ENCODE results near the gene UBE2E2. TPM values are rescaled to one million over a fixed set of nuclear protein-coding genes. Genes with fewer than 3 reads are reported as not detected.
"Not testable (repeated sequence)": the region's sequence is repeated elsewhere in the genome, so short reads cannot be mapped to it uniquely, and the experiment has no call there.

The UBE2E2 gene
- total RNA-seq, 1 donor from 2014 or later: 58.1 TPM

DNA sequence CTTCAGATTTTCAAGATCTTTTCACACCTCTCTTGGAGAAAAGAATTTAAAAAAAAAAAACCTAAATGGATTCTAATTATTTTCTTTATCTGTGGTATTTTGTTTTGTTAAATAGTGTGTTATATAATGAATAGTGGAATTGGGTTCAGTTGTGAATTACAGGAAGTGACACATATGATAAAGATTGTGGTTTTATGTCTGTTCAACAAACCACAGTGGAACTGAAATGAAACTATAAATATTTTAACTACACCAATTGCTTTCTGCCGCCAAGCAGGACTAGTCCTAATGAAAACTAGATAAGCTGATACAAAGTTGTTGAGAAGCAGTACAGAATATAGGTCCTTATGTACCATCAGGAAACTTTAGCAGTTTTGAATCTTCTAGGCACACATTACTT lies 121.6 kb downstream of the UBE2E2 start:
- DNase-seq (ENCODE audit: low read depth): no peak

DNA sequence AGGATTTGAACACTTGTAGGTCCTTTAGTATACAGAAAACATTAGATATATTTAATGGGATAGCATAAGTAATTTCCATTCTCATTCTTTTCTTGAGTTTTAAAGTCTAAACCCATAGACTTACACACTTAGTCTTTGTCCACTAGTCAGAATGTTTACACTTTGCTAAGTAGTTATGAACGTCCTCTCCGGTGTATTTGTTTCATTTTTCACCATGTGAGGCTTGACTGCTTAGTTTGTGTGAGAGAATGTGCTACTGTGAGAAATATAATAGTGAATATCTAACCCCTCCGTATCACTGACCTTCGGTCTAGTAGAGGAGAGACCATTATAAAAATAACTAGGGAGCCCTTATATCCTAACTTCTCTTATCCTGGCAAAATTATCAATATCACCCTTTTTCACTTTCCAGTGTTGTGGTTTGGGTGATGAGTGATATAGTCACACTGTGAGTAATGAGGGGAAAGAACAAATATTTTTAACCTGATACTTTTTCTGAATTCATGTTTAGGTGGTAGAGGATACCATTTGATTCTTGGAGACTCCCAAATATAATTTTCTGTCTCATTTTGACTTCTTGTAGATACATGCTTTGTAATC lies 122.4 kb downstream of the UBE2E2 start:
- DNase-seq (ENCODE audit: low read depth): no peak

DNA sequence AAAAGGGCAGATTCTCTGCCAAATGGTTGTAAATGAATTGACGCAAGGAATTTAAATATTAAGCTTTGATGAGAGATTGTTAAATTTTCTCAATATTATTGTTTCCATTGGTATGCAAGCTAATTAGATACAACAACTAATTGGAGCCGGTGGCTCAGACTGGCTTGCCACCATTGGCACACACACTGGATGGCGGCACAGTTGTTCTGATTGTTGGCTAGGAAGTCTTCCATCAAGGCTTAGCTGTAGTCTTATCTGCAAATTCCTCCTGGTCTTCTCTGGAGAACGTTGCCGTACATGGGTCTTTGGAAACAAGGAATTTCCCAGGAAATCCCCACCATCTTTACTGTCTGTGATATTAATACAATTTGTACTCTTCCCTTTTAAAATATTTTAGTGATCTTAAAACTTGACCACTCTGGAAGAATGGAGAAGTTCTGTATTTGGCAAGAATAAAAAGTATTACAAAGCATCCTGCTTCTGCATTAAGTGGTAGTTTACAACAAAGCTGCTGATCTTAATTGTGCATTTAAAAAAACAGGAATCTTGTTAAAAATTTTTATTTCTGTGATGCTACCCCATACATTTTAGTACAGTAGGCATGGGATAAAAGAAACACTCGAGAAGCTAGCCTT lies 126.5 kb downstream of the UBE2E2 start:
- no peak for DNase-seq (ENCODE audit: low read depth)

DNA sequence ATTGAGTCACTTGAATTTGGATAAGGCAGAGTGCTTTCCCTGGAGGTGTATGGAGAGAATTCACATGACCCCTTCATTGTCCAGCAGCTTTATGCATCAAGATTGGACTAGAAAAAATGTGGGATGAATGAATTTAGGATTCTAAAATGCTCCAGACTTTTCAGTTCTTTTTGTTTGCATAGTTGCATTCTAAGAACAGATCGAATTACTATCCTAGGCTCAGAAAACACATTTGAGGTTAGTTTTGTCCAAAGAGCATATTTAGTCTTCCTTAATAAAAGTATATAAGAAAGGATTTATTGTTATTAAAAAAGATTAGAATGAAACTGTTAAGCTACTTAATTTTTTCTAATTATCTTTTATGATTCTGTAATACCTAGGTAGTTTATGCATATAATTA lies 127.4 kb downstream of the UBE2E2 start:
- no peak for DNase-seq (ENCODE audit: low read depth)

DNA sequence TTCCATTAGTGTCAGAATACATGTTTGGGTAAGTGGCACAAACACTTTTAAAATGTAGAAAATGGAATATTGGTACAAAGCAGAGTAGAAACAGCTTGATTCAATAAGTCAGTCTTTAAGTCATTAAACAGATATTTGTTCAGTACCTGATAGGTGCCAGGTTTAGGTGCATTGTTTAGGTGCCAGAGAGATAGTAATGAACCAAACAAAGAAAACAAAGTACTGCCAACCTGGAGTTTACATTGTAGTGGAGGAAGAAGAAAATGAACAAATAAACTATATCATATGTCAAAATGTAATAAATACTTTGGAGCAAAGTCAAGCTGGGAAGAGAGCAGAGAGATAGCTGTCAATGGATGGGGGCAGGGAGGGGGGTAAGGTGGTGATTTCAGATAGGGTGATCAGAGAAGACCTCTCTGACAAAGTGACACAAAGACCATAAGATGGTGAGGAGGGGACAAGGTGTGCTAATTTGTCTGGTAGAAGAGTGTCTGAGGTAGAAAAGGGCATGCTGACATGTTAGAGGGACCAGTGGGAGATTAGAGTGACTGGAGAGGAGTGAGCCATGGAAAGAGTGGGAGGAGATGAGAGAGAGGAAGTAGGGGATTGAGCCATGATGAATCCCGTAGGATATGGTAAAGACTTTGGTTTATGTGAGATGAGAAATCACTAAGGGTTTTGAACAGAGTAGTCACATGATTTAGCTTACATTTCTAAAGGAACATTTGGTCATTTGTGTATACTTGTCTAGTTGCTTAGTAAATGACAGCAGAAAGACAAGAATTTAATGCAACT lies 128.2 kb downstream of the UBE2E2 start:
- no peak for DNase-seq (ENCODE audit: low read depth)

DNA sequence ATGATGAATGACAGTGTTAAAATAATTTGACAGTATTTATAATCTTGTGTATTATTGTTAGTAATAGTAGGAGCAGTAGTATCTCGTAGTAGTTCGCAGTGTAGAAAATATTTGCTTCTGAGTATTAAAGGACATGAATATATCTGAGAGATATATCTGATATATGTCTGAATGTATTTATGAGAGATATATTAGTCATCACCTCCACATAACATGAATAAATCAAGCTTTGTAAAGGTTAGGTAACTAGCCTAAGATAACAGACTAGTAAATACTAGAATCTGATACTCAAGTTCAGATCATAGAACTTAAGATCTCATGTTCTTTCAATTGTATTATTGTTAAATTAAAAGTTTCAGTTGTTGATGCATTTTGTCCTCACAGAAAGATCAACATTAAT lies 130.5 kb downstream of the UBE2E2 start:
- no peak for DNase-seq (ENCODE audit: low read depth)

DNA sequence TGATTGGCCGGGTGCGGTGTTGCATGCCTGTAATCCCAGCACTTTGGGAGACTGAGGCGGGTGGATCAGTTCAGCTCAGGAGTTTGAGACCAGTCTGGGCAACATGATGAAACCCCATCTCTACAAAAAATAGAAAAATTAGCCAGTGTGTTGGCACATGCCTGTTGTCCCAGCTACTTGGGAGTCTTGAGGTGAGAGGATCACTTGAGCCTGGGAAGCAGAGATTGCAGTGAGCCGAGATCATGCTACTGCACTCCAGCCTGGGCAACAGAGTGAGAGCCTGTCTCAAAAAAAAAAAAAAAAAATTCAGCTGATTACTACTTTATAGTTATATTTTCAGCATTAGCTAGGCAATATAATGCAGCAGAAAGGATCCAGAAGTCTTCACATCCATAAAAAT lies 133.7 kb downstream of the UBE2E2 start:
- peak; percentile 62 for DNase-seq (ENCODE audit: low read depth)

DNA sequence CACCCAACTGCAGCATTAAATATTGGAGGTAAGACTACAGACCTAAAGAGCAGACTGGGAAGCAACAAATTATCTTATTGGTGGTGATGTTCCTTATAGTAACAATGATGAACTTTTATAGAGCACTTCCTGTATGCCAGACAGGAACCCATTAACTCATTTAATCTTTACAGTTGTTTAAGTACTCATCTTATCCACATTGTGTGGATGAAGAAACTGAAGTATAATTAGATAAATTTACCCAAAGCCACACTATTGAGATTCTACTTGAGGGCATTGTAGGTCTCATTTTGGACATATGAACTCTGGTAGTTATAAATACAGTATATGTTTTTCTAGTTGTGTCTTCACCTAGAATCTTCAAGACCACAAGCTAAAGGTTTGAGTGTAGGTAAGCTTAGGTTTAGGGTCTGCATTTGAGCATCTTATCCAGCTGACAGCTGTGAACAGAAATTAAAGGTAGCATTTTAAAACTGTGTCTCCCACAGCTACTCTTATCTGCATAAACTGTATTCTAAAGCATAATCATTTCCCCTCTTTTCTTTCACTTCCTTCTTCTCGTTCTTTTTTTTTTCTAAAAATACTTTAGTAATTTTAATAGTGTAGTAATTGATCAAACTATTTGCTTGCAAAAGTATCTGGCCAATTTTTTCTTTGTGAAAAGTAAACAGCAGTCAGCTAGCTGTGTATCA lies 138.2 kb downstream of the UBE2E2 start:
- DNase-seq (ENCODE audit: low read depth): no peak

DNA sequence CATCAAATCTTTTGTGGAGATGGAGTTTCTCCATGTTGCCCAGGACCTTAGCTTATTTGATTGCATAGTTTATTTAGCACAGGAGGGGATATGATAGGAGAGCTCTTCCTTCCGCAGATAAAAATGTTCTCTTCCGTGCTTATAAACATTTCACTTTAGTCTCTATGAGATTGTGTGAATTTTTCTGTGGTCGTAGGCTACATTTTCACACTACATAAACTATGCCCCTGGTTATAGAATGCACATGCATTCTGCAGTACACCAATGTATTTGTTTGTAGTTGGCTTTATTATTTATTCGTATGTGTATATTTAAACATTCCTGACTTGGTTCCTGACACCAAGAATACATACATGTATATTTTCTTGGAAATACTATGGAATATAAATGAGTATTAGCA lies 139.2 kb downstream of the UBE2E2 start:
- no peak for DNase-seq (ENCODE audit: low read depth)

DNA sequence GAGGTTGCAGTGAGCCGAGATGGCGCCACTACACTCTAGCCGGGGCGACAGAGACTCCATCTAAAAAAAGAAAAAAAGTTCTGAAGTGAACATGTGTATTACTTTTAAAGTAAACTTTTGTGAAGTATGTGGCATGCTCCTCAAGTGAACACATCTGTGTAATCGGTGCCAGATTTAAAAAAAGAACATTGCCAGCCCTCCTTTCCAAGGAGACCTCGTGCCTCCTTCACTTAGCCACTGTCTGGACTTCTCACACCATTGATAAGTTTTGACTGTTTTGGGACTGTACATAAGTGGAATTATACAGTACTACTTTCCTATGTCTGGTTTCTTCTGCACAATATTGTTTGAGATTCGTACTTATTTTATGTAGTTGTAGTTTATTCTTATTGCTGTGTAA lies 140.4 kb downstream of the UBE2E2 start:
- no peak for DNase-seq (ENCODE audit: low read depth)

DNA sequence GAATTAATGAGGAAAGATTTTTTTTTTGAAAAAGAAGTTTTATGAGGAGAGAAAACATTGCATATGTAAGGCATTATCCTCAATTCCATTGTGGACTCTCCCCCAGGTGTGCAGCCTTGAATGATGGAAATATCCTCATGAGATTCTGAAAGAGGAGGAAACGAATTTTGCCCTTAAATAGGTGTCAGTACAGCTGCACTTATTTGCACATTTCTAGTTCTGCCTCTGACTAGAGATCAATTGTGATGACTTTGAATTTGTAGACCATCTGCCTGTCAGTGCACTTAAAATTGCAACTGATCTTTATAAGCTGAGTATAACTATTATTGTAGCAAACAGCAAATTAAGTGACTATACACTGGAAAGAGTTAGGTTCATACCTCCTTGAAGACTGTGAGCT lies 141.8 kb downstream of the UBE2E2 start:
- no peak for DNase-seq (ENCODE audit: low read depth)

DNA sequence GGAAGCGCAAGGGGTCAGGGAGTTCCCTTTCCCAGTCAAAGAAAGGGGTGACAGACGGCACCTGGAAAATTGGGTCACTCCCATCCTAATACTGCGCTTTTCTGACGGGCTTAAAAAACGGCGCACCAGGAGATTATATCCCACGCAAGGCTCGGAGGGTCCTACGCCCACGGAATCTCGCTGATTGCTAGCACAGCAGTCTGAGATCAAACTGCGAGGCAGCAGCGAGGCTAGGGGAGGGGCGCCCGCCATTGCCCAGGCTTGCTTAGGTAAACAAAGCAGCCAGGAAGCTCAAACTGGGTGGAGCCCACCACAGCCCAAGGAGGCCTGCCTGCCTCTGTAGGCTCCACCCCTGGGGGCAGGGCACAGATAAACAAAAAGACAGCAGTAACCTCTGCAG lies 146.3 kb downstream of the UBE2E2 start:
- not testable (repeated sequence) for DNase-seq (ENCODE audit: low read depth)

DNA sequence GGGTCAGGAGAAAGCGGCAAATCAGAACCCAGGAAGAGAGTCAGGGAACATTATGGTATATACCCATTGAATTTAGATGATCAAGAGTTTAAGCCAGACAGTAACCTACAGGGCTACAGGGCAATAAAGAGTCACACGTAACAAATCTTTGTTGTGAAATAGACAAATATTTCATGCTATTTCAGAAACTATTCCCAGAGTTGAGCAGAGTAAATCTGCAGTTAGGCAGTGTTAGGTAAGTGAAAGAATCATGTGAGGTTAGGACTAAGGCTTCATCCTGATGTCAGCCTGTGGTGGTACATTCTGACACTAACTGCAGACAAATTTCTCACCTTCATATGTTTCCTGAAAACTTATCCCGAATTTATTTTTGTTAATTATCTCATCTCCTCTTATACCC lies 153.0 kb downstream of the UBE2E2 start:
- no peak for DNase-seq (ENCODE audit: low read depth)

DNA sequence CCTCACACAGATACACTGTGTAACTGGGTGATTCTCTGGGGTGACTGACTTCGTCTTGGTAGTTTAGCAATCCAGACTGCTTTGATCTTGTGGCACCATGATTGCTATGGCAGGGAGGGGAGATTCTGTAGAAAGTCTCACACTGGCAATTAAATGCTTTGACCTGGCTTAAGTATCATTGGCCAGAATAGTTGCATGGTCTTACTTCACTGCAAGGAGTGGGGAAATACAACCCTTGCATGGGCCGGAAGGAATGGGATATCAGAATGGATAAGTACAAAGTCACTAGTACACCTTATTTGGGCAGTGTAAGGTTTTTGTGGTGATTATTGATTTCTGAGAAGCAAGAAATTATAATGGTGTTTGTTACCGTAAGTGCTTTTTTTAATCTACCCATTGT lies 153.8 kb downstream of the UBE2E2 start:
- no peak for DNase-seq (ENCODE audit: low read depth)

DNA sequence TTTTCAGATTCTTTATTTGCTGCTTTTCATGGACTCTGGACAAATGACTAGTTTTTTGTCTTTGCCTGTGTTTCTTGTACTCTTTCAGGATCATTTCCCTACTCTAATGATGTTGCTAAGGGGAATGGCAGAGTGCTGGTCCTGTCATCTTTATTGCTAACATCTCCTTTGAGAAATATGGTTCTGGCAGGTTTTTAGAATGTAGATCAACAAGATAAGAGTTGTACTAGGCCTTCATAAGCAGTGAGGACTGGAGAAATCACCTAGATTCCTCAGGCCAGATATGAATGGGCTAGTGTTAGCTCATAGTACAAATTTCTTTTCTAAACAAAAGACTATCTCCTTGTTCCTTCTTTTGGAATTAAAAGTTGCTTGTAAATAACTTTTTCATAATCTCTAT lies 156.0 kb downstream of the UBE2E2 start:
- no peak for DNase-seq (ENCODE audit: low read depth)

DNA sequence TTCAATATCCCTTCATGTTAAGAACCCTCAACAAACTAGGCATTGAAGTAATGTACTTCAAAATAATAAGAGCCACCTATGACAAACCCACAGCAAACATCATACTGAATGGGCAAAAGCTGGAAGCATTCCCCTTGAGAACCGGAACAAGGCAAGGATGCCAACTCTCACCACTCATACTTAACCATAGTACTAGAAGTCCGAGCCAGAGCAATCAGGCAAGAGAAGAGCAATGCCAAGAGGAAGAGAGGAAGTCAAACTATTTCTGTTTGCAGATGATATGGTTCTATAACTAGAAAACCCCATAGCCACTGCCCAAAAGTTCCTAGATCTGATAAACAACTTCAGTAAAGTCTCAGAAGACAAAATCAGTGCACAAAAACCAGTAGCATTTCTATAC lies 161.9 kb downstream of the UBE2E2 start:
- DNase-seq (ENCODE audit: low read depth): no peak

DNA sequence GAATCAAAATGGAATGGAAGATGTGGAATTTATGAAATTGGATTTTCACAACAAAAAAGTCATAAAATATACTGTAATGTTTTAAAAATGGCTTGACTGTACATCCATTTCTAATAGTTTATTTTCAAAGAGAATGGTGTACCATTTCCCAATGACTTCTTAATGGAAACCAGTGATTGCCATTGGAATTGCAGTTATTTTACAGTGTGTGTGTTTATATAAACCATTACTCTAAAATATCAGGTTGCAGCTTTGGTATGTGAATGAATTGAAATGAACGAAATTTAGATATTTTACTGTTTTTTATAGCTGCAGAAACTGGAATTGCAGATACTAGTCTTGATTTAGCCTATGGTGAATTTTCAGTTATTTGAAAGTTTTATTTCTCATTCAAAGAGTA lies 165.6 kb downstream of the UBE2E2 start:
- DNase-seq (ENCODE audit: low read depth): no peak

DNA sequence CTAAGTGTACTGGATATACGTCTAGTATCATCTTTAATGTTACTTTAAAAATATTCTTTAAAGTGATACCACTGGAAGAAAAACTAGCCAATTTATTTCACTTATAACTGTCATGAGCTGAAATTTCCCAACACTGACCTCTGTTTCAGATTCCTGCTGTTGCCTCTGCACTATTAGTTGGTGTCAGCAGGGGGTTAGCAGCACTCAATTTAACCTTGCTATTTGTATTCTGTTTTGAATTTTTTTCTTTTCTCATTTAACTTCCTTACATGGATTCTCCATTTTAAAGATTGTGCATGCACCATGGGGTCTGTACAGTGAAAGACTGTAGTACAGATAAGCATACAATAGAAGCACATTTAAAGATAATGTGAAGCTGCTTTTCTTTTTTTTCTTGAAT lies 169.2 kb downstream of the UBE2E2 start:
- no peak for DNase-seq (ENCODE audit: low read depth)

DNA sequence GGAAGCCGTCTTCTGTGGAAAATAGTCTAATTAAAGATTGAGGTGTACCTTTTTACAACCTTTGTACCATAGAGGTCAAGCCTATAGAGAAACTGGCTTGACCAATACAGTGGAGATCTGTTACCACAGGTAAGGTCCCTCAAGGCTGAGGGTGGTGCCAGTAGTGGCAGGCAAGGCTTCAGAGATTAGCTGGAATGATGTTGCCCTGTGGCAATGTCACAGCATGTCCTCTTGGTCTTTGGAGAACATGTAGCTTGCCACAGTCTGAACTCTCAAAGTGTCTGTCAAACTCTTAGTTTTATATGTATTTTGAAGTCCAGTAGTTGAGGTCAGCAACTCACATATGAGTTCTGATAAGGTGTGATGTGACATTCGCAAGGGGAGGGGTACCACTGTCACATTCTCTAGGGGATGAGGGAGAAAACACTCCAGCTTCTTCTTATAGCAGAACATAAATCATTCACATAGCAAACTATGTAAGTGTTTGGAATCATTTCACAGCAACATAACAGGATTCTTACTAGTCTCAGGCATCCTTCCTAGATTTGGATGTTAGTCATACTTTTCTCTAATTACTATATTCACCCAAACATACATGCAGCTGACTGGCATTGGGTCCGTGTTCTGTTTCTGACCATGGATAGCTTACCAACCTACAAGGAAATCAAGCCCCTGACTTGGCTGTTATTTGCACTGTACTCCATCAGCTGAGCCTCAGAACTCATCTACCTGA lies 173.6 kb downstream of the UBE2E2 start:
- DNase-seq (ENCODE audit: low read depth): no peak

DNA sequence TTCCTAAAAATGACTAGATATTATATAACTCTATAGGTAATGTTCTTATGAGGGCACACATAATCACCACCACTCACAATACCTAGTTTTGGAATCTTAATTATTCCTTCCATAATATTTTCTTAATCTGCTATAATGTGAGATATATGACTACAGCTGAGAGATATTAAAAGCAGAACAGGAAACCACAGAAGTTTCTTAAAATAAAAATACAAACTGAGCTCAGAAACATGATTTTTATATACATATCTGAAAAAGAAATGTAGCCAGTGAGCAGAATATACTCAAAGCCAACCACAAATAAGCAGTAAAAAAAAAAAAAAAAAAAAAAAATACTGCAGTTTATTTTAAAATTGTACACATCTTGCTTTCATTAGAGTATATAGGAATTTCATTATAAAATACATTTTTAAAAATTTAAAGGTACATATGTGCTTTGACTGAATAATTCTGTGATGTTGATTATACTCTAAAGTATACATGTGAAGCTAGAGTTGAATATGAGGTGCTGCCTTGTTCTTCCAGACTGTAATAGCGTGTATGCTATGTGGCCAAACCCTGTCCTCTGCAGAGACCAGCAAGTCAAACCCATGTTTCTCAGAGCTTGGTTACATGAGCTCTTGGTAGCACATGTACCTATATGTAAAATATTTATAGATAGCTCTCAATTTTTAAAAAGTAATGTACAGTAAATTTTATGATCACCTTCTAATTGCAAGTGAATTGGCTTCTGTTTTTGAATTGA lies 175.0 kb downstream of the UBE2E2 start:
- no peak for DNase-seq (ENCODE audit: low read depth)

DNA sequence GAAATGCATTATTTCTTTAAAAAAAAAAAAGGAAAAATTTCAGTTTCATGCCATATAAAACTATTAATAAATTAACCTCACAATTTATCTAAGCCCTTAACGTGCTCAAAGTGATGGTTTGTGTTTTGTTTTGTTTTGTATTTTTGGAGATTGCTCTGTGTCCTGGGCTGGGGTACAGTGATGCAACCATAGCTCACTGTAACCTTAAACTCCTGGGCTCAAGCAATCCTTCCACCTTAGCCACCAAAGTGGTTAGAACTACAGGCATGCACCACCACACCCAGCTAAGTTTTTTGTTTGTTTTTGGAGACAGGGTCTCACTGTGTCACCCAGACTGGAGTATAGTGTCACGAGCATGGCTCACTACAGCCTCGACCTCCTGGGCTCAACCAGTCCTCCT lies 180.7 kb downstream of the UBE2E2 start:
- no peak for DNase-seq (ENCODE audit: low read depth)

Data from myocyte (in vitro differentiated cells).